H1 (cell line): Measurements from ENCODE around the gene SLX4IP. TPM values are rescaled to one million over a fixed set of nuclear protein-coding genes. Genes with fewer than 3 reads are reported as not detected.
A peak's percentile ranks its signal among the peaks of the same experiment; 100 is the strongest.

Experiments
- CTCF ChIA-PET: fragments of 300-600 bp; sonication (Branson Sonifier 250); formaldehyde crosslinking; loops from one replicate; lab custom pipeline; 2021; ENCODE audit not compliant: partially characterized antibody; lab: Charles Lee
- POLR2A ChIA-PET: fragments of 300-600 bp; sonication (Branson Sonifier 250); formaldehyde crosslinking; loops from one replicate; lab custom pipeline; 2021; ENCODE audit warnings: inconsistent platforms; ENCODE audit not compliant: partially characterized antibody; lab: Charles Lee
- DNase-seq, 2 experiments: peaks; one replicate each; pipeline versions ENCODE4 v3.0.0 to v3.0.0-alpha.2; 2010 to 2022; ENCODE audit warnings: low spot score in 2 of 2, low read depth in 1 of 2, mixed read lengths in 1 of 2
- FAIRE-seq: peaks from 2 replicates; lab custom pipeline; 2011; peaks lifted over from hg19 to GRCh38; lab: Jason Lieb, UNC
- H2AFZ ChIP-seq: 2 replicates; pipeline ENCODE4 v1.8.1; 2012; ENCODE audit warnings: low read length, inconsistent platforms
- H2AK5ac ChIP-seq: 2 replicates; pipeline ENCODE4 v1.6.1; 2013; ENCODE audit warnings: low read depth, low read length
- H2BK120ac ChIP-seq: replicated peaks from 2 replicates; pipeline ENCODE3; 2013; ENCODE audit warnings: low read depth, low read length, inconsistent platforms
- H2BK12ac ChIP-seq: 2 replicates; pipeline ENCODE4 v1.6.1; 2013; ENCODE audit warnings: low read depth, low read length
- H2BK15ac ChIP-seq: 2 replicates; pipeline ENCODE4 v1.6.1; 2013; ENCODE audit warnings: low read length
- H2BK20ac ChIP-seq: 2 replicates; pipeline ENCODE4 v1.6.1; 2013; ENCODE audit warnings: low read length
- H2BK5ac ChIP-seq: 2 replicates; pipeline ENCODE4 v1.6.1; 2013; ENCODE audit warnings: low read depth, low read length
- H3K14ac ChIP-seq: 2 replicates; pipeline ENCODE4 v1.6.1; 2013; ENCODE audit warnings: inconsistent platforms; ENCODE audit not compliant: insufficient read length
- H3K18ac ChIP-seq: 2 replicates; pipeline ENCODE4 v1.6.1; 2013; ENCODE audit warnings: low read length; ENCODE audit errors: extremely low read depth
- H3K23ac ChIP-seq: 2 replicates; pipeline ENCODE4 v1.6.1; 2013; ENCODE audit warnings: inconsistent platforms; ENCODE audit not compliant: insufficient read length
- H3K23me2 ChIP-seq: 2 replicates; pipeline ENCODE4 v1.6.1; 2013; ENCODE audit warnings: low read depth, low read length
- H3K27ac ChIP-seq: 2 replicates; pipeline ENCODE4 v1.6.1; 2011; ENCODE audit warnings: low read depth, low read length, inconsistent platforms
- H3K27me3 ChIP-seq, 4 experiments: replicated peaks in 1 of 4; 1 replicate in 1 of 4; 2 replicates in 3 of 4; pipeline versions ENCODE4 v1.6.1 to v1.8.1; 2011 to 2013; ENCODE audit warnings: low read length in 3 of 4, mild to moderate bottlenecking in 3 of 4, inconsistent platforms in 2 of 4, mixed read lengths in 2 of 4, moderate library complexity in 1 of 4; ENCODE audit not compliant: control insufficient read depth in 3 of 4, insufficient read depth in 3 of 4; ENCODE audit errors: extremely low read depth in 1 of 4
- H3K36me3 ChIP-seq, 4 experiments: 2 replicates each; pipeline versions ENCODE4 v1.6.1 to v1.8.1; 2011 to 2013; ENCODE audit warnings: mild to moderate bottlenecking in 4 of 4, low read length in 3 of 4, moderate library complexity in 2 of 4, control low read depth in 1 of 4, inconsistent platforms in 1 of 4; ENCODE audit not compliant: insufficient read depth in 4 of 4, control insufficient read depth in 2 of 4
- H3K4ac ChIP-seq: replicated peaks from 2 replicates; pipeline ENCODE3; 2013; ENCODE audit warnings: low read length, low read depth, mixed read lengths, inconsistent platforms; ENCODE audit not compliant: insufficient read length
- H3K4me1 ChIP-seq, 4 experiments: replicated peaks in 1 of 4; 1 replicate in 1 of 4; 2 replicates in 3 of 4; pipeline versions ENCODE4 v1.6.1 to v1.8.1; 2011 to 2013; ENCODE audit warnings: low read length in 3 of 4, inconsistent platforms in 2 of 4, mixed read lengths in 1 of 4; ENCODE audit not compliant: insufficient read depth in 4 of 4, control insufficient read depth in 3 of 4
- H3K4me2 ChIP-seq, 2 experiments: 2 replicates each; pipeline versions ENCODE4 v1.6.1 to v1.8.1; 2011 to 2013; ENCODE audit warnings: low read depth in 2 of 2, low read length in 2 of 2, control low read depth in 1 of 2, inconsistent platforms in 1 of 2, mild to moderate bottlenecking in 1 of 2; ENCODE audit not compliant: insufficient read depth in 1 of 2
- H3K4me3 ChIP-seq, 4 experiments: fragments of 200-600, 300-600 bp in 1 of 4; sonication (generic), shearing (Covaris generic), sonication (Bioruptor Twin) in 1 of 4; 2 replicates each; pipeline versions ENCODE4 v1.5.1 to v1.8.1; 2011 to 2016; ENCODE audit warnings: low read length in 4 of 4, low read depth in 3 of 4, control low read depth in 2 of 4, inconsistent platforms in 2 of 4, mild to moderate bottlenecking in 2 of 4, mixed read lengths in 1 of 4, moderate library complexity in 1 of 4; ENCODE audit not compliant: insufficient read depth in 2 of 4; ENCODE audit errors: extremely low read depth in 1 of 4
- H3K56ac ChIP-seq: replicated peaks from 2 replicates; pipeline ENCODE3; 2013; ENCODE audit warnings: low read depth, mild to moderate bottlenecking, mixed read lengths, low read length, inconsistent platforms; ENCODE audit not compliant: insufficient read length
- H3K79me1 ChIP-seq: 2 replicates; pipeline ENCODE4 v1.6.1; 2013; ENCODE audit warnings: low read depth, low read length, control low read depth
- H3K79me2 ChIP-seq, 2 experiments: 2 replicates each; pipeline versions ENCODE4 v1.6.1 to v1.8.1; 2012 to 2013; ENCODE audit warnings: low read length in 2 of 2, mild to moderate bottlenecking in 2 of 2, inconsistent platforms in 1 of 2; ENCODE audit not compliant: insufficient read depth in 2 of 2, control insufficient read depth in 1 of 2
- H3K9ac ChIP-seq, 4 experiments: replicated peaks in 1 of 4; 1 replicate in 1 of 4; 2 replicates in 3 of 4; pipeline versions ENCODE4 v1.6.1 to v1.8.1; 2011 to 2013; ENCODE audit warnings: low read depth in 3 of 4, low read length in 3 of 4, control low read depth in 2 of 4, mild to moderate bottlenecking in 2 of 4, moderate library complexity in 2 of 4, inconsistent platforms in 1 of 4; ENCODE audit errors: extremely low read depth in 1 of 4
- H3K9me3 ChIP-seq, 2 experiments: 2 replicates each; pipeline versions ENCODE4 v1.6.1 to v1.8.1; 2012 to 2013; ENCODE audit warnings: mild to moderate bottlenecking in 2 of 2, moderate library complexity in 2 of 2, control low read depth in 1 of 2, inconsistent platforms in 1 of 2, low read depth in 1 of 2, low read length in 1 of 2, mixed read lengths in 1 of 2; ENCODE audit not compliant: insufficient read depth in 2 of 2
- H4K20me1 ChIP-seq, 2 experiments: replicated peaks in 1 of 2; 2 replicates each; pipeline versions ENCODE3 to v1.8.1; 2011 to 2013; ENCODE audit warnings: inconsistent platforms in 2 of 2, low read length in 2 of 2, mild to moderate bottlenecking in 1 of 2; ENCODE audit not compliant: insufficient read depth in 2 of 2, control insufficient read depth in 1 of 2
- H4K5ac ChIP-seq: 2 replicates; pipeline ENCODE4 v1.6.1; 2013; ENCODE audit warnings: low read length, low read depth, mixed read lengths, inconsistent platforms; ENCODE audit not compliant: insufficient read length
- H4K8ac ChIP-seq: 2 replicates; pipeline ENCODE4 v1.8.0; 2013; ENCODE audit warnings: mild to moderate bottlenecking, moderate library complexity, low read length, inconsistent platforms; ENCODE audit not compliant: insufficient read depth; ENCODE audit errors: extremely low read depth
- H4K91ac ChIP-seq: replicated peaks from 2 replicates; pipeline ENCODE3; 2013; ENCODE audit warnings: low read length, mixed read lengths, inconsistent platforms; ENCODE audit not compliant: insufficient read length
- CTCF ChIP-seq, 3 experiments: IDR thresholded peaks; 1 replicate in 2 of 3; 2 replicates in 1 of 3; pipeline versions ENCODE4 v1.5.1 to v1.6.1; 2011; ENCODE audit warnings: low read length in 3 of 3, mild to moderate bottlenecking in 3 of 3, inconsistent platforms in 2 of 3, low read depth in 1 of 3, moderate library complexity in 1 of 3; ENCODE audit not compliant: insufficient read depth in 1 of 3; ENCODE audit errors: control extremely low read depth in 1 of 3
- RAD21 ChIP-seq, 2 experiments: IDR thresholded peaks in 1 of 2; conservative IDR thresholded peaks in 1 of 2; 2 replicates each; pipeline ENCODE4 v1.6.1; 2011; ENCODE audit warnings: low read depth in 2 of 2, low read length in 2 of 2, improper control_type of control experiment in 1 of 2, inconsistent platforms in 1 of 2, mild to moderate bottlenecking in 1 of 2, moderate library complexity in 1 of 2
- ZNF274 ChIP-seq: IDR thresholded peaks from 2 replicates; pipeline ENCODE4 v1.7.0; 2012; ENCODE audit warnings: low read length, borderline replicate concordance; ENCODE audit errors: extremely low read depth
- WGBS, 2 experiments: shearing (Covaris generic) in 1 of 2; methylation state at CpG; one replicate each; pipeline versions ENCODE4 v1.1.6 to v1.1.7; 2013 to 2015; ENCODE audit warnings: low lambda C conversion rate in 2 of 2, mixed read lengths in 2 of 2, inconsistent platforms in 1 of 2, low coverage in 1 of 2, missing lambda C conversion rate in 1 of 2; ENCODE audit not compliant: insufficient replicate concordance in 2 of 2, insufficient coverage in 1 of 2, insufficient read length in 1 of 2; ENCODE audit errors: extremely low coverage in 1 of 2, missing lambda C conversion rate in 1 of 2; 5-methylcytosine and 5-hydroxymethylcytosine counted together
- polyA plus RNA-seq, 7 experiments: library from polyadenylated mRNA; depleted of rRNA in 3 of 7; stranded (reverse) in 5 of 7; unstranded in 2 of 7; fragments of >200 nt in 5 of 7; fragments of 200-250 nt in 2 of 7; gene quantifications; 1 replicate in 5 of 7; 2 replicates in 1 of 7; 4 replicates in 1 of 7; pipeline versions ENCODE4 v1.2.1 to v1.2.3, GENCODE V29; 2011 to 2013; ENCODE audit warnings: missing spikeins in 2 of 7, mixed read lengths in 2 of 7
- total RNA-seq: library from RNA; stranded (reverse); fragmentation: NEBNext Ultra II Directional; extraction: Animal tissue kit (Norgen Biotek cat#: 25700); gene quantifications from 2 replicates; pipeline ENCODE4 v1.2.1, GENCODE V29; 2021

Gene SLX4IP
- total and polyA plus RNA-seq, 2 of the 8 experiments (the other 6 are each of a cell fraction or from before 2014, with no cell fraction given), result 2.4 to 8.7 TPM

GRCh38 chr20:10536531-10536930 is 101.4 kb downstream of the SLX4IP start:
- H4K91ac ChIP-seq, result no peak overlapping the region
- FAIRE-seq (peak; percentile 71), DNase-seq (peak in 1 of 2 experiments; percentile 47)
- H2BK120ac ChIP-seq, result no peak overlapping the region
- no peak overlapping the region for H2BK15ac ChIP-seq
- no peak overlapping the region for H2AK5ac ChIP-seq
- TF ChIP-seq ZNF274, result no peak
- peak; percentile 87 to 91 for TF ChIP-seq RAD21 (IDR thresholded peaks at IDR 0.05 in 1 of 2, conservative IDR thresholded peaks at IDR 0.05 in 1 of 2; ENCODE audit: low read depth in 2 of 2, low read length in 2 of 2)
- TF ChIP-seq CTCF (IDR thresholded peaks at IDR 0.05; ENCODE audit: control extremely low read depth in 1 of 3, insufficient read depth in 1 of 3, low read depth in 1 of 3, low read length in 3 of 3), result peak in 2 of 3 experiments; percentile 80 to 81; a peak in 3 of 4 replicates
- H3K4me3 ChIP-seq, result no peak overlapping the region
- no peaks in the 10 kb centered on the region for H3K9me3 ChIP-seq
- H4K8ac ChIP-seq, result no peak overlapping the region
- H3K56ac ChIP-seq, result no peak overlapping the region
- H3K18ac ChIP-seq, result no peak overlapping the region
- no peaks in the 10 kb centered on the region for H3K27me3 ChIP-seq
- H4K20me1 ChIP-seq, result no peaks in the 10 kb centered on the region
- no peak overlapping the region for H2BK5ac ChIP-seq
- H2AFZ ChIP-seq, result no peak overlapping the region
- no peak overlapping the region for H3K9ac ChIP-seq
- no peak overlapping the region for H2BK20ac ChIP-seq
- H3K4ac ChIP-seq, result no peak overlapping the region
- no peaks in the 10 kb centered on the region for H3K79me2 ChIP-seq
- H3K23ac ChIP-seq, result no peak overlapping the region
- H4K5ac ChIP-seq, result no peak overlapping the region
- ChIA-PET CTCF (interaction anchor here (0.5 to 3.9 kb wide), 29 partner anchors 8 to 919 kb away, joined by 3 to 26 read pairs (median 3); no protein-coding TSS in a partner anchor), POLR2A (no interaction called here)
- H3K14ac ChIP-seq, result no peak overlapping the region
- H3K79me1 ChIP-seq, result no peaks in the 10 kb centered on the region
- no peaks in the 10 kb centered on the region for H3K36me3 ChIP-seq
- H3K23me2 ChIP-seq, result no peaks in the 10 kb centered on the region
- H3K4me2 ChIP-seq, result no peak overlapping the region
- no peak overlapping the region for H2BK12ac ChIP-seq
- peaks cover 0 to 3% (median 1%) of the 10 kb centered on the region in 4 experiments; a peak in 3 of 7 replicates for H3K4me1 ChIP-seq
- no peak overlapping the region for H3K27ac ChIP-seq
- 56% methylated on average over 4 of the region's 4 CpGs; no CpG with 5 or more reads in 1 of the 2 experiments for WGBS, 2 experiments
